Measurements from ENCODE around the gene FAIM. TPM values are rescaled to one million over a fixed set of nuclear protein-coding genes. Genes with fewer than 3 reads are reported as not detected.
"Not testable (repeated sequence)": the region's sequence is repeated elsewhere in the genome, so short reads cannot be mapped to it uniquely, and the experiment has no call there.

The FAIM gene
- total RNA-seq, 1 donor from 2014 or later = 26.9 TPM

DNA sequence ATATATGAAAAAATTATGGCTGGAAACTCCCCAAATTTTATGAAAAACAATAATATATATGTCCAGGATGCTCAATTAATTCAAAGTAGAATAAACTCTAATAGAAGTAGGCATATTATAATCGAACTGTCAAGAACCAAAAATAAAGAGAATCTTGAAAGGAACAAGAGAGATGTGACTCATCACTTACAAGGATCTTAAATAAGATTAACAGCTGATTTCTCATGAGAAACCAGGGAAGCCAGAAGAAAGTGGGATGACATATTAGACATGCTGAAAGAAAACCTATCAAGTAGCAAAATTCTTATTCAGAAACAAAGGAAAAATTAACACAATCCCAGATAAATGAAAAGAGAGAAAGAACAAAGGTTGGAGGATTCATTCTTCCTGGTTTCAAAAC lies 66.8 kb downstream of the FAIM start:
- DNase-seq (ENCODE audit: low spot score in 2 of 2) (no peak), FAIRE-seq (no peak)

DNA sequence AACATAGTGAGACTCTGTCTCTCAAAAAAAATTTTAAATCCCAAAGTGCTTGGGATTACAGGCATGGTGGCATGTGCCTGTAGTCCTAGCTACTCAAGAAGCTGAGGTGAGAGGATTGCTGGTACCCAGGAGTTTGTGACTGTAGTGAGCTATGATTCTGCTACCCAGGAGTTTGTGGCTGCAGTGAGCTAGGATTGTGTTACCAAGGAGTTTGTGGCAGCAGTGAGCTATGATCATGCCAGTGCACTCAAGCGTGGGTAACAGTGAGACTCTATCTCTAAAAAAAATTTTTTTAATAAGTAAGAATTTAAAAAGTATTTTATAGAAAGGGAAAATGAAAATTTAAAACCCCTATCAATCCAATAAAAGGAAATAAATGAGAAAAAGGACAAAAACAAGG lies 69.5 kb downstream of the FAIM start:
- FAIRE-seq (no peak), DNase-seq (ENCODE audit: low spot score in 2 of 2) (no peak)

DNA sequence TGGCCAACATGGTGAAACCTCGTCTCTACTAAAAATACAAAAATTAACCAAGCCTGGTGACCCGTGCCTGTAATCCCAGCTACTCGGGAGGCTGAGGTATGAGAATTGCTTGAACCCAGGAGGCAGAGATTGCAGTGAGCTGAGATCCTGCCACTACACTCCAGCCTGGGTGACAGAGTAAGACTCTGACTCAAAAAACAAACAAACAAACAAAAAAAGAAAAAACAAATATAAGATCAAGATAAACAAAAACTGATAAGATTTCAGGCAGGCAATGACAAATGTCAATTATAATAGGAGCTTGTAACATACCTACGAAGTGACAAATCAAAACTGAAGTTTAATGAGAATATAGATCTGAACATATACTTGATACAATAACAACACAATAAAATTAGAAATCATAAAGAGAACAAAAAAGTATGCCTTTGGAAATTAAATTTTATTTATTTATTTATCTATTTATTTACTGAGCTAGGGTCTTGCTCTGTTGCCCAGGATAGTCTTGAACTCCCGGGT lies 70.4 kb downstream of the FAIM start:
- DNase-seq (ENCODE audit: low spot score in 2 of 2) (no peak), FAIRE-seq (no peak)

DNA sequence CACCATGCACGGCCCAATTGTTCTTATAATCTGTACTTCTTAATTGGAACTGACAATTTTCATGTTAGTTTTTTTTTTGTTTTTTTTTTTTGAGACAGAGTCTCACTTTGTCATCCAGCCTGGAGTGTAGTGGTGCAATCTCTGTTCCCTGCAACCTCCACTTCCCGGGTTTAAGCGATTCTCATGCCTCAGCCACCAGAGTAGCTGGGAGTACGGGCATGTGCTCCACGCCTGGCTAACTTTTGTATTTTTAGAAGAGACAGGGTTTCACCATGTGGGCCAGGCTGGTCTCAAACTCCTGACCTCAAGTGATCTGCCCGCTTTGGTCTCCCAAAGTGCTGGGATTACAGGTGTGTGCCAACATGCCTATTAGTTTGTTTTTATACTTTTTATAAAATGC lies 72.4 kb downstream of the FAIM start:
- not testable (repeated sequence) for FAIRE-seq

DNA sequence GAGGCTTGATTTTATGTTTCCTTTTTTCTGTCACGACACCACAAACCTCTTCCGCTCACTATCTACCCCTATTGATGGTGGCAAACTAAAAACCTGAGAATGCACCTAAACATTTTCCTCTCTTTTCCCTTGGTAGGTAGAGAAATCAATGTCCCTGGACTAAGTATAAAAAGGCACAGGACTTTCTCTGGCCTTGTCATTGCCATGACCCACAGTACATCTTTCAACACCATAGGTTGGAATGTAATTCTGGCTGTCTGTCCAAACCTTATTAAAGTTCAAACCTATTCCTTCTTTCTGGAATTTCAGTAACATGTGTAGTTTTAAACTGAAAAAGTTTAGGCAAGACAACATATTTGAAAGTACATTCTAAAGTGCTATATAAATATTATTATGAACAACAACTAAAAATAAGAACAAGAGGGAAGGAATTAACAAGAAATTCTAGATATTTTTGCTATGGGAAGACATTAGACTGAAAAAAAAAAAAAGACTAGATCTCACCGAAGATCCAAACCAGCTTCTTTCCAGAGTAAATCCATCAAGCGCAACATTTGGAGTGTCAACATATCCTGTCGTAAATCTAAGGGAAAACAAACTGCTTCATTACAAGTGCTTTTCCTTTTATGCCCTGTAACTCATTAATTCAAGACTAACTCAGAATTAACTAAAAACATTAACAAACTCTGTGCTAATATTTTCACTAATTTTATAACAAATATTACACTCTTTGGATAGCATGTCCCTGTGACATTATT lies 73.1 kb downstream of the FAIM start:
- no peak for FAIRE-seq
- no peak for DNase-seq (ENCODE audit: low spot score in 2 of 2)

More for the DNA sequence above, 72.4 kb downstream of the FAIM start:
- not testable (repeated sequence) for DNase-seq (ENCODE audit: low spot score in 2 of 2)

DNA sequence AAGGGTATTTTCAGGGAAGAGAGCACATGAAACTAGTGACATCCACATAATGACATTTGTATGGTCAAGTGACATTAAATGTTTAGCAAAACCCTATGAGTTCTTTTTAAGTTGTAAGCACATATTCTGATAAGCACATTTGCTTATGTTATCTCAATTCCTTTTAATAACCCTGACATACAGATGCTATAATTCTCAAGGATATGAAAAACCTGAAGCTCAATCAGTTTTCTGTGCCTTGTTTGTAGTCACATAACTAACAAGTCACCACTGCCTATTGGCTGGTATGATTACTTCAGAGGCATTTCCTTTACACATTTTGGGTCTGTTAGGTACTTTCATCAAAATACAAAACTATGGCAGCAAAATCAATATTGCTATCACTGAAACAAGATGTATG lies 74.1 kb downstream of the FAIM start:
- DNase-seq (ENCODE audit: low spot score in 2 of 2) = no peak
- FAIRE-seq = no peak

Other genes with a start within 250 kb of the FAIM start
- 0.41 TPM for gene ESYT3, start 174.2 kb upstream of the FAIM start, total RNA-seq
- 89.7 TPM for gene CEP70, start 14.5 kb upstream of the FAIM start, total RNA-seq
- 28.9 TPM for gene PIK3CB, start 226.2 kb downstream of the FAIM start, total RNA-seq

Measured in frontal cortex (tissue), 4 donors.